Loucy (cell line): ENCODE results near the gene KRTAP5-1.

Experiments used
- H2AFZ ChIP-seq: fragments of 200-600 bp; sonication (generic); 2 replicates; pipeline ENCODE4 v1.6.0; 2016; ENCODE audit warnings: antibody characterized with exemption, mild to moderate bottlenecking, low read length, moderate library complexity
- H3F3A ChIP-seq: fragments of 200-600 bp; 2 replicates; pipeline ENCODE4 v1.6.0; 2016; ENCODE audit warnings: antibody characterized with exemption, low read depth, mild to moderate bottlenecking
- H3K27me3 ChIP-seq: fragments of 200-600 bp; sonication (generic); 2 replicates; pipeline ENCODE4 v1.6.1; 2014; ENCODE audit warnings: low read length, mild to moderate bottlenecking; ENCODE audit not compliant: insufficient read depth, poor library complexity, severe bottlenecking
- H3K36me3 ChIP-seq: fragments of 200-600 bp; sonication (generic); 2 replicates; pipeline ENCODE4 v1.6.1; 2016; ENCODE audit warnings: low read length; ENCODE audit not compliant: insufficient read depth
- H3K4me1 ChIP-seq: fragments of 200-600 bp; sonication (generic); 2 replicates; pipeline ENCODE4 v1.5.1; 2014; ENCODE audit warnings: low read length, mild to moderate bottlenecking; ENCODE audit not compliant: insufficient read depth, poor library complexity, severe bottlenecking
- H3K4me2 ChIP-seq: fragments of 200-600 bp; sonication (generic); 2 replicates; pipeline ENCODE4 v1.6.0; 2014; ENCODE audit warnings: antibody characterized with exemption, low read length, low read depth, mild to moderate bottlenecking; ENCODE audit not compliant: poor library complexity, severe bottlenecking
- H3K4me3 ChIP-seq: fragments of 200-600 bp; sonication (generic); 2 replicates; pipeline ENCODE4 v1.5.1; 2014; ENCODE audit warnings: low read length, mild to moderate bottlenecking, mixed read lengths; ENCODE audit not compliant: poor library complexity, severe bottlenecking
- H3K79me2 ChIP-seq: fragments of 200-600 bp; sonication (generic); 2 replicates; pipeline ENCODE4 v1.6.1; 2014; ENCODE audit warnings: low read length; ENCODE audit not compliant: insufficient read depth
- H3K9ac ChIP-seq: fragments of 200-600 bp; sonication (generic); 2 replicates; pipeline ENCODE4 v1.6.0; 2014; ENCODE audit warnings: mild to moderate bottlenecking, low read depth, low read length, moderate library complexity; ENCODE audit not compliant: poor library complexity, severe bottlenecking
- H3K9me2 ChIP-seq: fragments of 200-600 bp; sonication (generic); replicated peaks from 2 replicates; pipeline ENCODE4 v1.6.1; 2016; ENCODE audit warnings: low read depth, low read length, mixed read lengths
- H3K9me3 ChIP-seq: fragments of 200-600 bp; sonication (generic); 2 replicates; pipeline ENCODE4 v1.6.1; 2014; ENCODE audit warnings: mild to moderate bottlenecking, antibody characterized with exemption, low read length, low read depth; ENCODE audit not compliant: insufficient read depth
- H4K20me1 ChIP-seq: fragments of 200-600 bp; sonication (generic); 2 replicates; pipeline ENCODE4 v1.6.0; 2014; ENCODE audit warnings: antibody characterized with exemption, low read length, mild to moderate bottlenecking; ENCODE audit not compliant: insufficient read depth, poor library complexity, severe bottlenecking
- EZH2phosphoT487 ChIP-seq: fragments of 200-600 bp; IDR thresholded peaks from 2 replicates; pipeline ENCODE4 v1.6.1; 2018; ENCODE audit warnings: antibody characterized with exemption, mild to moderate bottlenecking, moderate library complexity, borderline replicate concordance
- TF ChIP-seq, protein P1 (sequence below): fragments of 200-600 bp; sonication (generic); conservative IDR thresholded peaks from 2 replicates; pipeline ENCODE4 v1.5.1; 2014; ENCODE audit warnings: mild to moderate bottlenecking, antibody characterized with exemption, low read length

KRTAP5-1 gene

DNA sequence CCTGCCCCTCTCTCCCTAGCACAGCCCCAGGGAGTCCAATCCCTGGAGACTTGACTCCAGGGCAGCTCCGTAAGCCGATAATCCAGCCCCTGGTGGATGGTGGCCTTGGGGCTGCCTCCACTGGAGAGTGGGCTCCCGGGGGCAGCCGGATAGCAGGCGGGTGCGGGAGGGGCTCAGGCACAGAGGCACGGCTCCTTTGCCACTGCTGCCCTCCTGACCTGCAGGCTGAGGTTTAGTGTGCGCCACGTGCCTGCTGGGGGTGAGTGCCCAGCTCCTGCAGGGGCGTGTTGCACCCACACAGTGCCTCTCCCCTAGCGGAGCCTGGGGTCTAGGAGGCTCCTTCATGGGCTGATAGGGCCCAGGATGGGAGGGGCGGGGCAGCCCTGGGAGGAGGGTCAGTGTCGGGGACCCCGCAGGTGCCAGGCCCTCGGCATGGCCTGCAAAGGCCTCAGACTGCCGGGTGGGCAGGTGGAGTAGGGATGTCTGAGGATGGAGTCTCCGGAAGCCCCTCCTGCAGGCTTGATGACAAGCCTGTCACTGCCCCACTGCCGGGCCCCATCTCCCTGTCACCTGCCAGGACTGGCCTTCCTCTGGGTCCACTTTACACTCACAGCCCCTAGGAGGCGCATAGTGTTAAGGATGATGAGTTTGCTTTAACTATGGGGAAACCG lies 18.6 kb downstream of the KRTAP5-1 start:
- no peak overlapping the region for H3K4me2 ChIP-seq
- H3K27me3 ChIP-seq = no peaks in the 10 kb centered on the region
- no peaks in the 10 kb centered on the region for H3K36me3 ChIP-seq
- no peaks in the 10 kb centered on the region for H4K20me1 ChIP-seq
- no peaks in the 10 kb centered on the region for H3K79me2 ChIP-seq
- no peaks in the 10 kb centered on the region for H3K9me2 ChIP-seq
- no peak overlapping the region for H3K4me3 ChIP-seq
- H3K9me3 ChIP-seq = no peaks in the 10 kb centered on the region
- TF ChIP-seq EZH2phosphoT487 = no peak
- TF ChIP-seq, protein P1, sequence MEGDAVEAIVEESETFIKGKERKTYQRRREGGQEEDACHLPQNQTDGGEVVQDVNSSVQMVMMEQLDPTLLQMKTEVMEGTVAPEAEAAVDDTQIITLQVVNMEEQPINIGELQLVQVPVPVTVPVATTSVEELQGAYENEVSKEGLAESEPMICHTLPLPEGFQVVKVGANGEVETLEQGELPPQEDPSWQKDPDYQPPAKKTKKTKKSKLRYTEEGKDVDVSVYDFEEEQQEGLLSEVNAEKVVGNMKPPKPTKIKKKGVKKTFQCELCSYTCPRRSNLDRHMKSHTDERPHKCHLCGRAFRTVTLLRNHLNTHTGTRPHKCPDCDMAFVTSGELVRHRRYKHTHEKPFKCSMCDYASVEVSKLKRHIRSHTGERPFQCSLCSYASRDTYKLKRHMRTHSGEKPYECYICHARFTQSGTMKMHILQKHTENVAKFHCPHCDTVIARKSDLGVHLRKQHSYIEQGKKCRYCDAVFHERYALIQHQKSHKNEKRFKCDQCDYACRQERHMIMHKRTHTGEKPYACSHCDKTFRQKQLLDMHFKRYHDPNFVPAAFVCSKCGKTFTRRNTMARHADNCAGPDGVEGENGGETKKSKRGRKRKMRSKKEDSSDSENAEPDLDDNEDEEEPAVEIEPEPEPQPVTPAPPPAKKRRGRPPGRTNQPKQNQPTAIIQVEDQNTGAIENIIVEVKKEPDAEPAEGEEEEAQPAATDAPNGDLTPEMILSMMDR = peak; percentile 27
- H2AFZ ChIP-seq = no peak overlapping the region
- H3K9ac ChIP-seq = no peak overlapping the region
- H3F3A ChIP-seq = no peaks in the 10 kb centered on the region
- H3K4me1 ChIP-seq = no peaks in the 10 kb centered on the region

DNA sequence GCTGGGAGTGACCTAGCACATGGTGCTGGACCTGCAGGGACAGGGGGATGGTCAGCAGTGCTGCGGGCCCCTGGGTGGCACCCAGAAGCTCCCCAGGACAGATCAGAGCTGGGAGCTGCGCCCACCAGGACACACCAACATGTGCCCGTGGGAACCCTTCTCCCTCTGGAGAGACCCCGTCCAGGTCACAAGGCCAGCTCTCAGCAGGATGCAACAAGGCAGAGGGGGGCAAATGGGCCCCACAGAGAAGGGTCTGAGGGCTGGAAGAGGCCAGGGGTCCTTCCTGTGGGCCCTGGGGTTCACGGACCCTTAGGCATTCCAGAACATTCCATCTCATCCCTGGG lies 19.2 kb downstream of the KRTAP5-1 start:
- Histone ChIP-seq H3K36me3 (no peaks in the 10 kb centered on the region), H2AFZ (no peak overlapping the region), H3K4me1 (no peaks in the 10 kb centered on the region), H3K27me3 (no peaks in the 10 kb centered on the region), H4K20me1 (no peaks in the 10 kb centered on the region), H3F3A (no peaks in the 10 kb centered on the region), H3K9me2 (no peaks in the 10 kb centered on the region), H3K4me3 (no peak overlapping the region), H3K79me2 (no peaks in the 10 kb centered on the region), H3K4me2 (no peak overlapping the region), H3K9me3 (no peaks in the 10 kb centered on the region), H3K9ac (no peak overlapping the region)
- TF ChIP-seq, protein P1 = no peak
- TF ChIP-seq EZH2phosphoT487 = no peak

DNA sequence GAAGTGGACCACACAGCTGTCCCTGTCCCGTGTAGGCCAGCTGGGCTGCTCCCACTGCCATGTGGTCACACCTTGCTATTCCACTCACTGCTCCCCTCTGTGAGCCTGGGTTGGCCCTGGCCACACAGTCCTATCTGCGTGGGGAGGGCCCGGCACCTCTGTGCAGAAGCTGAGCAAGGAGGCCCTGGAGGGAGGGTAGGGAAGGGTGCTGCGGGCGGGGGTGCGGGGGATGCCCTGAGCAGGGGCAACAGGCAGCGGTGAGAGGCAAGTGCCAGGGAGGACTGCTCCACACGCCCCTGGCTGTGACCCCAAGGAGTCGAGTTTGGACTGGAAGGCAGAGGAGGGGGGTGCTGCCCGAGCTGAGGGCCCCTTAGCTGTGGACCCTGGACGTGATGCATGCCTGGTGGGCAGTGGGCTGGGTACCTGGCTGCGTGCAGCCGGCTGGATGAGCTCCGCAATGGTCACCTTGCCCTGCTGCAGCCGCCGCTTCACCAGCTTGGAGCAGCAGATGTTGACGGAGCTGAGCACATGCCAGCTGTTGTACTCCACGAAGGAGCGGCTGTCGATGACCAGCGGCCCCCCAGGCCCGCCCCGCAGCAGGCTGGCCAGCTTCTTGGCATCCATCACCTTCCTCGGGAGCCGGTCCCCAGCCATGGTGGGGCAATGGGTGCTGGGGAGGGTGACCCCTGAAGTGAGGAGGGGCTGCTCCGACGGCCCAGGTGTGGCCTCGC lies 19.7 kb downstream of the KRTAP5-1 start:
- Histone ChIP-seq H3K4me2 (no peak overlapping the region), H3K9ac (no peak overlapping the region), H3F3A (no peaks in the 10 kb centered on the region), H3K9me3 (no peaks in the 10 kb centered on the region), H3K9me2 (no peaks in the 10 kb centered on the region), H3K4me3 (no peak overlapping the region), H2AFZ (no peak overlapping the region), H4K20me1 (no peaks in the 10 kb centered on the region), H3K4me1 (no peaks in the 10 kb centered on the region), H3K36me3 (no peaks in the 10 kb centered on the region), H3K27me3 (no peaks in the 10 kb centered on the region), H3K79me2 (no peaks in the 10 kb centered on the region)
- TF ChIP-seq, protein P1 = no peak
- TF ChIP-seq EZH2phosphoT487 = no peak
